Cardiac muscle cell (in vitro differentiated cells and primary cell): ENCODE data around the gene CCDC73. TPM values are rescaled to one million over a fixed set of nuclear protein-coding genes. Genes with fewer than 3 reads are reported as not detected.
"Not testable (repeated sequence)": the region's sequence is repeated elsewhere in the genome, so short reads cannot be mapped to it uniquely, and the experiment has no call there.

Experiments used
- DNase-seq, 2 donors: peaks; one replicate each; pipeline versions ENCODE4 v3.0.0 to v3.0.0-alpha.2; 2010 to 2017; ENCODE audit warnings: low read depth in 1 of 2, low spot score in 1 of 2
- H3K27ac ChIP-seq: fragments of 200-600 bp; sonication (generic); 2 replicates; pipeline ENCODE4 v1.5.1; 2016
- H3K27me3 ChIP-seq: fragments of 200-600 bp; sonication (generic); 2 replicates; pipeline ENCODE4 v1.6.0; 2016; ENCODE audit warnings: control low read depth
- H3K36me3 ChIP-seq: fragments of 200-600 bp; sonication (generic); 2 replicates; pipeline ENCODE4 v1.5.1; 2016; ENCODE audit warnings: control low read depth
- H3K4me1 ChIP-seq: fragments of 200-600 bp; sonication (generic); 2 replicates; pipeline ENCODE4 v1.8.1; 2017; ENCODE audit warnings: low read depth, mild to moderate bottlenecking, mixed run types
- H3K4me3 ChIP-seq: fragments of 200-600 bp; sonication (generic); 2 replicates; pipeline ENCODE4 v1.5.1; 2016; ENCODE audit warnings: mild to moderate bottlenecking
- H3K9me3 ChIP-seq: fragments of 200-600 bp; sonication (generic); 2 replicates; pipeline ENCODE4 v1.5.1; 2017; ENCODE audit warnings: low read depth, mild to moderate bottlenecking, control low read depth
- polyA plus RNA-seq: library from polyadenylated mRNA; unstranded; fragments of >200 nt; fragmentation: Nextera tagmentation; extraction: Ambion mirVana; gene quantifications from 2 replicates; pipeline ENCODE4 v1.2.1, GENCODE V29; 2016
- total RNA-seq: library from RNA; depleted of rRNA; stranded (reverse); fragments of >200 nt; gene quantifications from 2 replicates; pipeline ENCODE4 v1.2.3, GENCODE V29; 2016
- TF ChIP-seq, protein P1 (sequence below): IDR thresholded peaks from 2 replicates; pipeline ENCODE4 v1.5.1; 2012; ENCODE audit warnings: low read depth, mild to moderate bottlenecking, low read length

The CCDC73 gene
- total and polyA plus RNA-seq, 2 experiments from 2014 or later = 0.76 TPM; not detected in 1

DNA sequence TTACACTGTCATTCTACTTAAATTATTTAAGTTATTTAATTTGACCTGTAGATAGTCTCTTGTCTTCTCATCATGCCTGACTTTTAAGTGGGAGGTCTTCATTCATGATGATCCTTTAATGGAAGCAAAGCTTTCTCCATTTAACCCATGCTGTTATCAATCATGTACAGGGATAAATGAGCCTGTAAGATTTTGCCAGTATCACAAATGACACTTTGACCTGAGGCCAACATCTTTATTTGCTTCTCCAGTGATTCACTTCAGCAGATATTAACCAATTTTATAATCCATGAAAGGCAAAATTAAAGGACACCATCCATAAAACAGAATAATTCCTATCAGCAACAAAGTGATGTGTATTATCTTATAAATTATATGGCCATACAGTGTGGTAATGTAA lies 7.7 kb downstream of the CCDC73 start:
- Histone ChIP-seq H3K4me3 (no peak overlapping the region), H3K27ac (no peak overlapping the region), H3K4me1 (no peaks in the 10 kb centered on the region), H3K27me3 (peaks cover 22% of the 10 kb centered on the region), H3K9me3 (no peaks in the 10 kb centered on the region), H3K36me3 (no peaks in the 10 kb centered on the region)
- DNase-seq = no peak
- TF ChIP-seq, protein P1, sequence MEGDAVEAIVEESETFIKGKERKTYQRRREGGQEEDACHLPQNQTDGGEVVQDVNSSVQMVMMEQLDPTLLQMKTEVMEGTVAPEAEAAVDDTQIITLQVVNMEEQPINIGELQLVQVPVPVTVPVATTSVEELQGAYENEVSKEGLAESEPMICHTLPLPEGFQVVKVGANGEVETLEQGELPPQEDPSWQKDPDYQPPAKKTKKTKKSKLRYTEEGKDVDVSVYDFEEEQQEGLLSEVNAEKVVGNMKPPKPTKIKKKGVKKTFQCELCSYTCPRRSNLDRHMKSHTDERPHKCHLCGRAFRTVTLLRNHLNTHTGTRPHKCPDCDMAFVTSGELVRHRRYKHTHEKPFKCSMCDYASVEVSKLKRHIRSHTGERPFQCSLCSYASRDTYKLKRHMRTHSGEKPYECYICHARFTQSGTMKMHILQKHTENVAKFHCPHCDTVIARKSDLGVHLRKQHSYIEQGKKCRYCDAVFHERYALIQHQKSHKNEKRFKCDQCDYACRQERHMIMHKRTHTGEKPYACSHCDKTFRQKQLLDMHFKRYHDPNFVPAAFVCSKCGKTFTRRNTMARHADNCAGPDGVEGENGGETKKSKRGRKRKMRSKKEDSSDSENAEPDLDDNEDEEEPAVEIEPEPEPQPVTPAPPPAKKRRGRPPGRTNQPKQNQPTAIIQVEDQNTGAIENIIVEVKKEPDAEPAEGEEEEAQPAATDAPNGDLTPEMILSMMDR = no peak

DNA sequence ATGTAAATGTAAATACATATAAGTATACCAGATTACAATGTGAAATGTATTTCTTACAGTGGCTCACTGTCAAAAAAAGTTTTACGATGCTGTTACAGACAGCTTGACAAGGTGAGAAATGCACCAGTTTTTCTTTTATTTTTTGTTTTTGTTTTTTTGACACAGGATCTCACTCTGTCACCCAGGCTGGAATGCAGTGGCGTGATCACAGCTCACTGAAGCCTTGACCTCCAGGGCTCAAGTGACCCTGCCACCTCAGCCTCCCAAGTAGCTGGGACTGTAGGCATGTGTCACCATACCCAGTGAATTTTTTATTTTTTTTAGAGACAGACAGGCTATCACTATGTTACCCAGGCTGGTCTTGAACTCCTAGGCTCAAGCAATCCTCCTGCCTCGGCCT lies 9.2 kb downstream of the CCDC73 start:
- no peak overlapping the region for H3K4me3 ChIP-seq
- H3K4me1 ChIP-seq = no peaks in the 10 kb centered on the region
- no peak overlapping the region for H3K27ac ChIP-seq
- H3K36me3 ChIP-seq = no peaks in the 10 kb centered on the region
- DNase-seq = no peak
- H3K27me3 ChIP-seq = peaks cover 11% of the 10 kb centered on the region
- TF ChIP-seq, protein P1 = no peak
- H3K9me3 ChIP-seq = no peaks in the 10 kb centered on the region

DNA sequence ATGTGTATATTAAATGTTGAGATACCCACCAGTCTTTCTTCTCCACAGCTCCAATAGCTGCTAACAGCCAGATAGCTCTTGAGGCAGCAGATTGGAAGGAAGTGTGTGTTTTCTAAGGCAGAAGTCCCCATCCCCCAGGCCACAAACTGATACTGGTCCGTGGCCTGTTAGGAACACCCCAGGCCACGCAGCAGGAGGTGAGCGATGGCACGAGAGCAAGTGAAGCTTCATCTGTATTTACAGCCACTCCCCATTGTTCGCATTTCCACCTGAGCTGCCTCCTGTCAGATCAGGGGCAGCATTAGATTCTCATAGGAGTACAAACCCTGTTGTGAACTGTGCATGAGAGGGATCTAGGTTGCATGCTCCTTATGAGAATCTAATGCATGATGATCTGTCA lies 12.7 kb downstream of the CCDC73 start:
- TF ChIP-seq, protein P1 = no peak
- H3K4me1 ChIP-seq = no peaks in the 10 kb centered on the region
- H3K27me3 ChIP-seq = no peaks in the 10 kb centered on the region
- no peaks in the 10 kb centered on the region for H3K9me3 ChIP-seq
- no peaks in the 10 kb centered on the region for H3K36me3 ChIP-seq
- H3K4me3 ChIP-seq = no peak overlapping the region
- no peak for DNase-seq
- no peak overlapping the region for H3K27ac ChIP-seq

DNA sequence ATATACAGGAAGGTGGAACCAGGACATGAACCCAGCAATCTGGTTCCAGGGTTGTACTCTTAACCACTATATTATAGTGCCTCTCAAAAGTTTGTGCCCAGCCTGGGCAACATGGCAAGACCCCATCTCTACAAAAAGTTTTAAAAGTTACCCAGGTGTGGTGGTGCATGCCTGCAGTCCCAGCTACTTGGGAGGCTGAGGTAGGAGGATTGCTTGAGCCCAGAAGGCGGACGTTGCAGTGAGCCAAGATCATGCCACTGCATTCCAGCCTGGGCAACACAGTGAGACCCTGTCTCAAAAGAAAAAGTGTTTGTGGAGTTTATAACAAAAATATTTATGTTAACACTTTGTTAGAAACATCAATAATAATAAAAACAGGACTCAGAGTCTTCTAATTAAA lies 13.6 kb downstream of the CCDC73 start:
- H3K4me3 ChIP-seq, DNase-seq, H3K27me3 ChIP-seq, H3K27ac ChIP-seq, H3K9me3 ChIP-seq, H3K4me1 ChIP-seq, H3K36me3 ChIP-seq: not testable (repeated sequence)

DNA sequence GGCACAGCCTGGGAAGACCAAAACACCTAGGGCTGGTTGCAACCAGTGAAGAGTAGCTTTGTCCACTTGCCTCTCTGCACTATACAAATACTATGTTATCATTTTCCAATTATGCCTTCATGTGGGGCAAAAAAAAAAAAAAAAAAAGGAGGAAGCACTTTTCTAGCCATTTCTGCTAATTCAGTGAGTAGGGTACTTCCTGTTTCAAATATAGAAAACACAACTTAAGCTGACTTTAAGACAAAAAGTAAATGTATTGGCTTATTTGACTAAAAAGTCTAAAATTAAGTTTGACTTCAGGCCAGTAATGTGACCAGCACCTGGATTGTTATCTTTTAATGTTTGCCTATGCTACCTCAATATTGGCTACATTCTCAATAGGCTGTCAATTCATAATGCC lies 15.3 kb downstream of the CCDC73 start:
- H3K36me3 ChIP-seq = no peaks in the 10 kb centered on the region
- H3K27me3 ChIP-seq = no peaks in the 10 kb centered on the region
- H3K4me1 ChIP-seq = no peaks in the 10 kb centered on the region
- DNase-seq = no peak
- no peaks in the 10 kb centered on the region for H3K9me3 ChIP-seq
- H3K4me3 ChIP-seq = no peak overlapping the region
- H3K27ac ChIP-seq = no peak overlapping the region
- TF ChIP-seq, protein P1 = no peak

DNA sequence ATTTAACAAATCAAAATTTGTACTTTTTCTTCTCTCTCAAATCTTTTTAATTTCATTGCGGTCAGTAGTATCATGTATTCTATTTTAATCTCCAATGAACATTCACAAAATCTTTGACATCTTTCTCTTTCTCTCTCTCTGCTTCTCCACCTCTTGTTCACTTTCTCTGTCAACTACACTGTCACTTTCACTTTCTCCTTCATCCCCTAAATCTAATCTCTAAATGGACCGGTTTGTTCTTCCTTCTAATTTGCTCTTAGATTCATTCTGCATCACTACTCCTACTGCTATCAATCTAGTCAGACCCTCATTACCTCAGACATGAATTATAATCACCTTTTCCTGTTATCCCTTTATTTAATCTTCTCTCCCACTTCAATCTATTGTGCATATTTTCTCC lies 18.6 kb downstream of the CCDC73 start:
- no peaks in the 10 kb centered on the region for H3K4me1 ChIP-seq
- no peaks in the 10 kb centered on the region for H3K36me3 ChIP-seq
- TF ChIP-seq, protein P1 = no peak
- no peaks in the 10 kb centered on the region for H3K27me3 ChIP-seq
- no peaks in the 10 kb centered on the region for H3K9me3 ChIP-seq
- H3K27ac ChIP-seq = no peak overlapping the region
- DNase-seq = no peak
- no peak overlapping the region for H3K4me3 ChIP-seq
